HEK293 (cell line): ENCODE data around the gene ZFHX3.

ENCODE experiments used
- CTCF ChIA-PET: fragments of 350-600 bp; formaldehyde crosslinking; extraction: SDS; loops from one replicate; lab custom pipeline; 2021; ENCODE audit warnings: antibody characterized with exemption; lab: Yijun Ruan, JAX
- POLR2A ChIA-PET: fragments of 300-600 bp; formaldehyde crosslinking; extraction: SDS; loops from one replicate; lab custom pipeline; 2020; ENCODE audit warnings: antibody characterized with exemption, inconsistent platforms; lab: Yijun Ruan, JAX
- H3K27ac ChIP-seq: fragments of 200-500 bp; sonication (Bioruptor generic); 2 replicates; pipeline ENCODE4 v1.5.1; 2014; ENCODE audit warnings: low read depth, low read length, control low read depth, inconsistent platforms; ENCODE audit errors: extremely low read depth
- H3K36me3 ChIP-seq, 2 experiments: fragments of 200-500 bp in 1 of 2; sonication (Bioruptor generic) in 1 of 2; 1 replicate in 1 of 2; 2 replicates in 1 of 2; pipeline ENCODE4 v1.5.1; 2014 to 2017; ENCODE audit warnings: inconsistent platforms in 2 of 2, low read length in 2 of 2; ENCODE audit not compliant: control insufficient read depth in 2 of 2, insufficient read depth in 1 of 2
- H3K4me1 ChIP-seq: fragments of 200-500 bp; sonication (Bioruptor generic); 2 replicates; pipeline ENCODE4 v1.5.1; 2014; ENCODE audit warnings: mild to moderate bottlenecking, low read length, inconsistent platforms; ENCODE audit not compliant: control insufficient read depth, insufficient read depth
- H3K4me3 ChIP-seq: 2 replicates; pipeline ENCODE4 v1.5.1; 2011; ENCODE audit warnings: low read depth, mild to moderate bottlenecking, control low read depth, low read length, moderate library complexity
- H3K9me3 ChIP-seq: fragments of 200-500 bp; sonication (Bioruptor generic); 2 replicates; pipeline ENCODE4 v1.5.1; 2014; ENCODE audit warnings: low read depth, low read length, inconsistent platforms; ENCODE audit not compliant: control insufficient read depth, insufficient read depth
- MZF1 ChIP-seq: fragments of 450-650 bp; formaldehyde crosslinking; IDR thresholded peaks from 2 replicates; pipeline ENCODE4 v1.5.1; 2017; ENCODE audit warnings: missing biosample characterization, missing genetic modification characterization, borderline replicate concordance
- RBAK ChIP-seq: fragments of 450-650 bp; formaldehyde crosslinking; IDR thresholded peaks from 2 replicates; pipeline ENCODE4 v1.5.1; 2016; ENCODE audit warnings: missing biosample characterization, missing genetic modification characterization
- REPIN1 ChIP-seq: fragments of 450-650 bp; formaldehyde crosslinking; IDR thresholded peaks from 2 replicates; pipeline ENCODE4 v1.5.1; 2017; ENCODE audit warnings: missing biosample characterization, missing genetic modification characterization, low read depth
- SCRT1 ChIP-seq: fragments of 450-650 bp; formaldehyde crosslinking; IDR thresholded peaks from 2 replicates; pipeline ENCODE4 v1.5.1; 2016; ENCODE audit warnings: missing biosample characterization, missing genetic modification characterization, borderline replicate concordance
- SP3 ChIP-seq: fragments of 450-650 bp; formaldehyde crosslinking; IDR thresholded peaks from 2 replicates; pipeline ENCODE4 v1.5.1; 2016; ENCODE audit warnings: missing biosample characterization, missing genetic modification characterization
- SP7 ChIP-seq: fragments of 450-650 bp; formaldehyde crosslinking; IDR thresholded peaks from 2 replicates; pipeline ENCODE4 v1.5.1; 2016; ENCODE audit warnings: missing biosample characterization, missing genetic modification characterization
- ZBTB48 ChIP-seq: fragments of 450-650 bp; formaldehyde crosslinking; IDR thresholded peaks from 2 replicates; pipeline ENCODE4 v1.5.1; 2016; ENCODE audit warnings: missing biosample characterization, missing genetic modification characterization
- ZBTB8A ChIP-seq: fragments of 450-650 bp; formaldehyde crosslinking; IDR thresholded peaks from 2 replicates; pipeline ENCODE4 v1.5.1; 2016; ENCODE audit warnings: missing biosample characterization, missing genetic modification characterization
- ZNF174 ChIP-seq: fragments of 450-650 bp; formaldehyde crosslinking; IDR thresholded peaks from 2 replicates; pipeline ENCODE4 v1.5.0; 2017; ENCODE audit warnings: missing biosample characterization, mild to moderate bottlenecking, missing genetic modification characterization
- ZNF423 ChIP-seq: fragments of 450-650 bp; formaldehyde crosslinking; IDR thresholded peaks from 2 replicates; pipeline ENCODE4 v1.5.1; 2016; ENCODE audit warnings: missing biosample characterization, missing genetic modification characterization
- ZNF510 ChIP-seq: fragments of 450-650 bp; formaldehyde crosslinking; IDR thresholded peaks from 2 replicates; pipeline ENCODE4 v1.5.1; 2018; ENCODE audit warnings: mild to moderate bottlenecking, missing genetic modification characterization, missing biosample characterization; ENCODE audit not compliant: insufficient replicate concordance
- ZNF544 ChIP-seq: fragments of 450-650 bp; formaldehyde crosslinking; IDR thresholded peaks from 2 replicates; pipeline ENCODE4 v1.5.0; 2017; ENCODE audit warnings: missing biosample characterization, missing genetic modification characterization
- ZNF654 ChIP-seq: fragments of 450-650 bp; formaldehyde crosslinking; IDR thresholded peaks from 2 replicates; pipeline ENCODE4 v1.5.1; 2016; ENCODE audit warnings: low read depth, missing biosample characterization, missing genetic modification characterization
- ZNF777 ChIP-seq: fragments of 450-650 bp; formaldehyde crosslinking; IDR thresholded peaks from 2 replicates; pipeline ENCODE4 v1.5.1; 2017; ENCODE audit warnings: missing biosample characterization, missing genetic modification characterization, borderline replicate concordance
- ZNF837 ChIP-seq: fragments of 450-650 bp; formaldehyde crosslinking; IDR thresholded peaks from 2 replicates; pipeline ENCODE4 v1.5.1; 2016; ENCODE audit warnings: missing biosample characterization, missing genetic modification characterization
- ZSCAN16 ChIP-seq: fragments of 450-650 bp; formaldehyde crosslinking; IDR thresholded peaks from 2 replicates; pipeline ENCODE4 v1.5.1; 2016; ENCODE audit warnings: missing biosample characterization, missing genetic modification characterization
- TF ChIP-seq, protein P1 (sequence below): fragments of 450-650 bp; formaldehyde crosslinking; optimal IDR thresholded peaks from 2 replicates; pipeline ENCODE3; 2016; ENCODE audit warnings: missing biosample characterization, mild to moderate bottlenecking, missing genetic modification characterization
- TF ChIP-seq, protein P2 (sequence below): fragments of 450-650 bp; formaldehyde crosslinking; IDR thresholded peaks from 2 replicates; pipeline ENCODE4 v1.5.1; 2016; ENCODE audit warnings: missing biosample characterization, missing genetic modification characterization
- TF ChIP-seq, protein P3 (sequence below): fragments of 450-650 bp; formaldehyde crosslinking; IDR thresholded peaks from 2 replicates; pipeline ENCODE4 v1.5.1; 2017; ENCODE audit warnings: missing biosample characterization, missing genetic modification characterization
- TF ChIP-seq, protein P4 (sequence below): fragments of 450-650 bp; formaldehyde crosslinking; IDR thresholded peaks from 2 replicates; pipeline ENCODE4 v1.5.1; 2016; ENCODE audit warnings: missing biosample characterization, missing genetic modification characterization
- TF ChIP-seq, protein P5 (sequence below): fragments of 450-650 bp; formaldehyde crosslinking; IDR thresholded peaks from 2 replicates; pipeline ENCODE4 v1.5.1; 2016; ENCODE audit warnings: missing biosample characterization, missing genetic modification characterization
- TF ChIP-seq, protein P6 (sequence below): fragments of 450-650 bp; formaldehyde crosslinking; IDR thresholded peaks from 2 replicates; pipeline ENCODE4 v1.5.1; 2017; ENCODE audit warnings: missing biosample characterization, missing genetic modification characterization
- TF ChIP-seq, protein P7 (sequence below): fragments of 450-650 bp; formaldehyde crosslinking; IDR thresholded peaks from 2 replicates; pipeline ENCODE4 v1.5.1; 2016; ENCODE audit warnings: missing biosample characterization, missing genetic modification characterization

Gene ZFHX3

DNA sequence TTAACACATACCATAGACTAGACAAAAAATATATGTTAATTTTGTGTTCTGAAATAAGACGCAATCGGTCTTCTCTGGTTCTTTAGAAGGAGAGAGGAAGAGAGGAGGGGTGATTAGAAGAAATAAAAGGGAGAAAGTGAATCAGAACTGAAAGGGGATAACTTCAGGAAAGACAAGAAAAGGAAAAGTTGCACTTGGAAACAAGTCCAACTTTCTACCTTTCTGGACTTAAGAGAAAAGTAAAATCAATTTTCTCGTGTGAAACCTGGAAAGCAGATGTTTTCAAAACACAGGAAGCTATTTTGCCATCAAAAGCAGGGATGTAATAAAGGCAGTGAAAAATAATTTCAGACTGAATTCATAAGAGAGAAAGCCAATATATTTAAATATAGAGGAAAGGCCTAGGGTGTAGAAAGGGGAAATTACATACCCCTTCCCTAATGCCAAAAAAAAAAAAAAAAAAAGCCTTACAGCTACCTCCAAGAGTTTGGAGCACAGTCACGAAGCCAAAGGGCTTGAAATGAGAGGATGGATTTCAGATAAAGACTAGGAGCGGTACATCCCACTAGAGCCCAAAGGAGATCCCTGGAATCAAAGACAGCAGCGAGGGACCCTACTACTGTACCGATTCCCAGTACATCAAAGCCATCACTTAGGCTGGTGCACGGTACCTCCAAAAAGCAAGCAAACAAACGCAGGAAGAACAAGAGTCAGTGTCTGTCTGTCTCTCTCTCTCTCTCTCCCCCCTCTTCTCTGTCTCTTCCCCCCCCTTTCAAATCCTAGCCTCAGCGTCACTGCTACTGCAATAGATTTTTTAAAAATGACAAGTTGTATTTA lies 12.1 kb upstream of the ZFHX3 start (continued):
- TF ChIP-seq SP3 (tag by site-specific recombination) (no peak), ZNF837 (no peak), RBAK (tag by site-specific recombination) (no peak), ZNF654 (tag by site-specific recombination) (no peak), REPIN1 (tag by site-specific recombination) (no peak), ZSCAN16 (tag by site-specific recombination) (no peak), ZNF423 (tag by site-specific recombination) (no peak), ZBTB48 (tag by site-specific recombination) (0 out of 2 replicates have a peak, but pooled peaks have one; percentile 30), ZNF544 (tag by site-specific recombination) (no peak), MZF1 (tag by site-specific recombination) (no peak)
- TF ChIP-seq, protein P1, sequence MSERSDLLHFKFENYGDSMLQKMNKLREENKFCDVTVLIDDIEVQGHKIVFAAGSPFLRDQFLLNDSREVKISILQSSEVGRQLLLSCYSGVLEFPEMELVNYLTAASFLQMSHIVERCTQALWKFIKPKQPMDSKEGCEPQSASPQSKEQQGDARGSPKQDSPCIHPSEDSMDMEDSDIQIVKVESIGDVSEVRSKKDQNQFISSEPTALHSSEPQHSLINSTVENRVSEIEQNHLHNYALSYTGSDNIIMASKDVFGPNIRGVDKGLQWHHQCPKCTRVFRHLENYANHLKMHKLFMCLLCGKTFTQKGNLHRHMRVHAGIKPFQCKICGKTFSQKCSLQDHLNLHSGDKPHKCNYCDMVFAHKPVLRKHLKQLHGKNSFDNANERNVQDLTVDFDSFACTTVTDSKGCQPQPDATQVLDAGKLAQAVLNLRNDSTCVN (tag by site-specific recombination): no peak
- TF ChIP-seq, protein P2, sequence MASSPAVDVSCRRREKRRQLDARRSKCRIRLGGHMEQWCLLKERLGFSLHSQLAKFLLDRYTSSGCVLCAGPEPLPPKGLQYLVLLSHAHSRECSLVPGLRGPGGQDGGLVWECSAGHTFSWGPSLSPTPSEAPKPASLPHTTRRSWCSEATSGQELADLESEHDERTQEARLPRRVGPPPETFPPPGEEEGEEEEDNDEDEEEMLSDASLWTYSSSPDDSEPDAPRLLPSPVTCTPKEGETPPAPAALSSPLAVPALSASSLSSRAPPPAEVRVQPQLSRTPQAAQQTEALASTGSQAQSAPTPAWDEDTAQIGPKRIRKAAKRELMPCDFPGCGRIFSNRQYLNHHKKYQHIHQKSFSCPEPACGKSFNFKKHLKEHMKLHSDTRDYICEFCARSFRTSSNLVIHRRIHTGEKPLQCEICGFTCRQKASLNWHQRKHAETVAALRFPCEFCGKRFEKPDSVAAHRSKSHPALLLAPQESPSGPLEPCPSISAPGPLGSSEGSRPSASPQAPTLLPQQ (tag by site-specific recombination): no peak
- TF ChIP-seq, protein P3, sequence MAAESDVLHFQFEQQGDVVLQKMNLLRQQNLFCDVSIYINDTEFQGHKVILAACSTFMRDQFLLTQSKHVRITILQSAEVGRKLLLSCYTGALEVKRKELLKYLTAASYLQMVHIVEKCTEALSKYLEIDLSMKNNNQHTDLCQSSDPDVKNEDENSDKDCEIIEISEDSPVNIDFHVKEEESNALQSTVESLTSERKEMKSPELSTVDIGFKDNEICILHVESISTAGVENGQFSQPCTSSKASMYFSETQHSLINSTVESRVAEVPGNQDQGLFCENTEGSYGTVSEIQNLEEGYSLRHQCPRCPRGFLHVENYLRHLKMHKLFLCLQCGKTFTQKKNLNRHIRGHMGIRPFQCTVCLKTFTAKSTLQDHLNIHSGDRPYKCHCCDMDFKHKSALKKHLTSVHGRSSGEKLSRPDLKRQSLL (tag by site-specific recombination): no peak
- TF ChIP-seq, protein P4, sequence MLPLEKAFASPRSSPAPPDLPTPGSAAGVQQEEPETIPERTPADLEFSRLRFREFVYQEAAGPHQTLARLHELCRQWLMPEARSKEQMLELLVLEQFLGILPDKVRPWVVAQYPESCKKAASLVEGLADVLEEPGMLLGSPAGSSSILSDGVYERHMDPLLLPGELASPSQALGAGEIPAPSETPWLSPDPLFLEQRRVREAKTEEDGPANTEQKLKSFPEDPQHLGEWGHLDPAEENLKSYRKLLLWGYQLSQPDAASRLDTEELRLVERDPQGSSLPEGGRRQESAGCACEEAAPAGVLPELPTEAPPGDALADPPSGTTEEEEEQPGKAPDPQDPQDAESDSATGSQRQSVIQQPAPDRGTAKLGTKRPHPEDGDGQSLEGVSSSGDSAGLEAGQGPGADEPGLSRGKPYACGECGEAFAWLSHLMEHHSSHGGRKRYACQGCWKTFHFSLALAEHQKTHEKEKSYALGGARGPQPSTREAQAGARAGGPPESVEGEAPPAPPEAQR (tag by site-specific recombination): no peak

DNA sequence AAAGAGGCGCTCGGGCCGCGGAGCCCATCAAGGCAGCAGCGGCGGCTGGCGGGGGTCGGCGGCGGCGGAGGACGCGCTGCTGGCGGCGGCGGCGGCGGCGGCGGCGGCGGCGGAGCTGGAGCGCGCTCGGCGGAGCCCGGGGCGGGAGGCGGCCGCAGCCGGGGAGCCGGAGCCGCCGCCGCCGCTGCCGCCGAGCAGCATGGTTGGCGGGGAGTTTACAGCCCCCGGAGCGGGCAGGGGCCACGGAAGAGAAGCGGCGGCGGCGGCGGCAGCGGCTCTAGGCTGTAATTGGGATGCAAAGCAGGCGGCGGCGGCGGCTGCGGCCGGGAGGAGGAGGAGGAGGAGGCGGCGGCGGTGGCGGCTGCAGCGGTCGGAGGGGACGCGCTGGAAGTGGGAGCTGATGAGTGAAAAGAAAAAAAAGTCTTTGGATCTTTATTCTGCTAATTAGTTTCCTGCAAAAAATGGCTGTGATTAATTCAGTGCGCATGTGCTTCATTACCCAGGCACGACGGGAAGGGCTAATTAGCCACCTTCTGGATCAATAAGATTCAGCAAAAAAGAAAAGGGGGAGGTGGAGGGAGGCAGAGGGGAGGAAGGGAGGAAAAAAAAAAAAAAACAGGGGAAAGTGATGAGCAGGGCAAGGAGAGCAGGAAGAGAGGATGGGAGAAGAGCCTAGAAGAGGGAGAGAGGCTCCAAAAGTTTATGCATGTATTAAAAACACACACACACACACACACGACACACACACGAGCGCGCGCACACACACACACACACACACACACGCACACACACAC lies 10.9 kb upstream of the ZFHX3 start:
- Histone ChIP-seq H3K27ac (peak overlapping the region; percentile 96), H3K4me1 (peaks cover 38% of the 10 kb centered on the region), H3K9me3 (no peaks in the 10 kb centered on the region), H3K4me3 (peak overlapping the region; percentile 68), H3K36me3 (no peaks in the 10 kb centered on the region)
- ChIA-PET POLR2A (interaction anchor here (0.6 to 1.2 kb wide), 4 partner anchors 11 to 119 kb away, joined by 3 to 5 read pairs (median 4); no protein-coding TSS in a partner anchor), CTCF (interaction anchor here (0.6 to 0.8 kb wide), 4 partner anchors 27 to 560 kb away, joined by 3 to 6 read pairs (median 3); no protein-coding TSS in a partner anchor)
- TF ChIP-seq ZBTB8A (peak; percentile 54; the same call in 1 of the 2 replicates), SCRT1 (tag by site-specific recombination) (peak; percentile 25; the same call in 1 of the 2 replicates), ZNF174 (no peak), ZNF777 (peak; percentile 86), ZNF510 (tag by site-specific recombination) (no peak), MZF1 (tag by site-specific recombination) (peak; percentile 46; the same call in 1 of the 2 replicates), SP7 (peak; percentile 56; the same call in 1 of the 2 replicates)
- TF ChIP-seq, protein P5, sequence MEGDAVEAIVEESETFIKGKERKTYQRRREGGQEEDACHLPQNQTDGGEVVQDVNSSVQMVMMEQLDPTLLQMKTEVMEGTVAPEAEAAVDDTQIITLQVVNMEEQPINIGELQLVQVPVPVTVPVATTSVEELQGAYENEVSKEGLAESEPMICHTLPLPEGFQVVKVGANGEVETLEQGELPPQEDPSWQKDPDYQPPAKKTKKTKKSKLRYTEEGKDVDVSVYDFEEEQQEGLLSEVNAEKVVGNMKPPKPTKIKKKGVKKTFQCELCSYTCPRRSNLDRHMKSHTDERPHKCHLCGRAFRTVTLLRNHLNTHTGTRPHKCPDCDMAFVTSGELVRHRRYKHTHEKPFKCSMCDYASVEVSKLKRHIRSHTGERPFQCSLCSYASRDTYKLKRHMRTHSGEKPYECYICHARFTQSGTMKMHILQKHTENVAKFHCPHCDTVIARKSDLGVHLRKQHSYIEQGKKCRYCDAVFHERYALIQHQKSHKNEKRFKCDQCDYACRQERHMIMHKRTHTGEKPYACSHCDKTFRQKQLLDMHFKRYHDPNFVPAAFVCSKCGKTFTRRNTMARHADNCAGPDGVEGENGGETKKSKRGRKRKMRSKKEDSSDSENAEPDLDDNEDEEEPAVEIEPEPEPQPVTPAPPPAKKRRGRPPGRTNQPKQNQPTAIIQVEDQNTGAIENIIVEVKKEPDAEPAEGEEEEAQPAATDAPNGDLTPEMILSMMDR (tag by site-specific recombination): 0 out of 2 replicates have a peak, but pooled peaks have one; percentile 34
- TF ChIP-seq, protein P6, sequence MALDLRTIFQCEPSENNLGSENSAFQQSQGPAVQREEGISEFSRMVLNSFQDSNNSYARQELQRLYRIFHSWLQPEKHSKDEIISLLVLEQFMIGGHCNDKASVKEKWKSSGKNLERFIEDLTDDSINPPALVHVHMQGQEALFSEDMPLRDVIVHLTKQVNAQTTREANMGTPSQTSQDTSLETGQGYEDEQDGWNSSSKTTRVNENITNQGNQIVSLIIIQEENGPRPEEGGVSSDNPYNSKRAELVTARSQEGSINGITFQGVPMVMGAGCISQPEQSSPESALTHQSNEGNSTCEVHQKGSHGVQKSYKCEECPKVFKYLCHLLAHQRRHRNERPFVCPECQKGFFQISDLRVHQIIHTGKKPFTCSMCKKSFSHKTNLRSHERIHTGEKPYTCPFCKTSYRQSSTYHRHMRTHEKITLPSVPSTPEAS (tag by site-specific recombination): peak; percentile 98
- TF ChIP-seq, protein P7, sequence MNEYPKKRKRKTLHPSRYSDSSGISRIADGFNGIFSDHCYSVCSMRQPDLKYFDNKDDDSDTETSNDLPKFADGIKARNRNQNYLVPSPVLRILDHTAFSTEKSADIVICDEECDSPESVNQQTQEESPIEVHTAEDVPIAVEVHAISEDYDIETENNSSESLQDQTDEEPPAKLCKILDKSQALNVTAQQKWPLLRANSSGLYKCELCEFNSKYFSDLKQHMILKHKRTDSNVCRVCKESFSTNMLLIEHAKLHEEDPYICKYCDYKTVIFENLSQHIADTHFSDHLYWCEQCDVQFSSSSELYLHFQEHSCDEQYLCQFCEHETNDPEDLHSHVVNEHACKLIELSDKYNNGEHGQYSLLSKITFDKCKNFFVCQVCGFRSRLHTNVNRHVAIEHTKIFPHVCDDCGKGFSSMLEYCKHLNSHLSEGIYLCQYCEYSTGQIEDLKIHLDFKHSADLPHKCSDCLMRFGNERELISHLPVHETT: peak; percentile 55; the same call in 1 of the 2 replicates
